Left forelimb (tissue), 1 donor: ENCODE measurements around the gene XXYLT1.

Experiments
- DNase-seq: peaks from one replicate; pipeline ENCODE4 v3.0.0-alpha.2; 2018; ENCODE audit warnings: low spot score

The XXYLT1 gene

DNA sequence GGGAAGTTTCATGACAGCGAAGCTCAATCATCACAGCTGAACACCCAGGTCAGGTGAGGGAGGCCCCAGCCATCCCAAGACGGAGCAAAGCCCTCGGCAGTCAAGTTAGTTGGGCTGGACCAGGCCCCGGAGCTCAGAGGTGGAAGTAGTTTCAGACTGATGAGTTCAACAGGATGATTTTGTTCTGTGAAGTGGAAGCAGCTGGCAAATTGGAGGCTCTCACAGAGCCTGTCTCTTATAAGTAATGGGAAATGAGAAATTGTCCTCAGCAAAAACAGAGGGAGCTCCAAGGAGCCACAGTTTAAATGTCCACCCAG is 245.1 kb downstream of the XXYLT1 start:
- DNase-seq = peak; percentile 41

DNA sequence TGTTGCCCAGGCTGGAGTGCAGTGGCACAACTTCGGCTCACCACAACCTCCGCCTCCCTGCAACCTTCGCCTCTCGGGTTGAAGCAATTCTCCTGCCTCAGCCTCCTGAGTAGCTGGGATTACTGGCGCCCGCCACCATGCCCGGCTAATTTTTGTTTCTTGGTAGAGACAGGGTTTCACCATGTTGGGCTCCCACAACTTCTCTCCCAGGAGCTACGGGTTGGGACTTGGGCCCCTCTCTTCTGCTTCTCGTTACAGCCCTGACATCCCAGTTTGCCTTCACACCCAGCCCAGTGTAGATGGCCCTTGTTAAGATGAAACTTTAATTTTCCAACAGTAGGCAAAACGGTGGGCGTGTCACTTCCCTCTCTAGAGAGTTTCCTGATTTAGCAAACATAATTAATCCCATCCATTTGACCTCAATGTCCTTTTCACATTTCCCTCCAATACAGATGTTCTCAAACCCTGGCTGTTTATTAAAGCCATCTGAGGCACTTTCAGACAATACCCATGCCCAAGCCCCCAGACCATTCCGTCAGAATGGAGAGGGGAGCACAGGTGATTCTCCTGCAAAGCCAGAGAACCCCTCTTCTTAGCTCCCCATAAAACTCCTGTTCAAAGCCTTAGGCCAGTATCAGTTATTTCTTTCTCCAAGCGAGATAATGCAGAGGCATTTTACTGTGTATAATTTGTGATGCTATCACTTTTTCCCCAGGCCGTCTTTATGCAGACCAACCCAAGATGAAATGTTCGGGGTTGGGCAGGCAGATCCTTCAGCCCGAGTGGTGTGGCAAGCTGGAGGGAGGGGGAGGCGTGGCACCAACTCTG is 245.7 kb downstream of the XXYLT1 start:
- DNase-seq = no peak

DNA sequence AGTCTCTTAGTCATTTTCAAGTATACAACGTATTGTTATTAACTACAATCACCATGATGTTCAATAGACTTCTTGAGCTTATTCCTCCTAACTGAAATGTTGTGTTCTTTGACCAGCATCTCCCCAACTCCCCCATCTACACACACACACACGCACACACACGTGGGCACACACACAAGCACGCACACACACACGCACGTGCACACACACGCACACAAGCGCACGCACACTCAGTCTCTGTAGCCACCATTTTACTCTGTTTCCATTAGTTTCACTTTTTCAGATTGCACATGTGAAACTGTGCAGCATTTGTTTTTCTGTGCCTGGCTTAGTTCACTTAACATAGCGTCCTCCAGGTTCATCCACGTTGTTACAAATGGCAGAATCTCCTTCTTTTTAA is 247.0 kb downstream of the XXYLT1 start:
- no peak for DNase-seq

DNA sequence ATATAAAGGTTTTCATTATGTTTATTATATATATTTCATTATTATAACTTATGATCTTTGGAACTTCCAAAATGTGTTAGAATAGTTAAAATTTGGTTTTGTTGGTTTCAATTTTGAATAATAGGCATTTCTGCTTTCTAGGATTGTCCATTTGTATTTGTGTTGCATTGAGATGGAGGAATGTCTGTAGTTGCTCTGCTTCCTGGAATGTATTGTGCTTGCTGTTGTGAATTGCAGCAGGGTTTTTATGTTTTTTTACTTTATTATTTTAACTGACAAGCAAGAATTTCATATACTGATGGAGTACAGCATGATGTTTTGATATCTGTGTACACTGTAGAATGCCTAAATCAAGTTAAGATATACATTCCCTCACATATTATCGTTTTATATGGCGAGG is 247.4 kb downstream of the XXYLT1 start:
- DNase-seq = no peak

DNA sequence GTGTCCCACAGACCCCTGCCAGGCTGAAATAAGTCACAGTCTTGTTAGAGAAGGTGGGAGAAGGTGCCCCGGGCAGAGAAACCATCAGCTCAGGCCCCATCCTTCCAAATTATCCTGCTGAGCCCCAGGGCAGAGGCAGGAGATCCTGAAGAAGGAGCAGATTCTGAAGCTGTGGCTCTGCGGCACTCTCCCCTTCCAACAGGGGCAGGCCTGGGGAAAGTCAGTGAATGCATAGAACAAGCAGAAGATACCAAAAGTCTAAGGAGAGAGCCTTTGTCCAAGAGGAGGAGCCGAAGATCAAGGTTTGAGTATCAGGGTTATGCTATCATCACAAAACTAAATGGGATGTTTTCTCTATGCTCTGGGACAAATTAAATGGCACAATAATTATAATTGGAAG is 249.3 kb downstream of the XXYLT1 start:
- DNase-seq = no peak

DNA sequence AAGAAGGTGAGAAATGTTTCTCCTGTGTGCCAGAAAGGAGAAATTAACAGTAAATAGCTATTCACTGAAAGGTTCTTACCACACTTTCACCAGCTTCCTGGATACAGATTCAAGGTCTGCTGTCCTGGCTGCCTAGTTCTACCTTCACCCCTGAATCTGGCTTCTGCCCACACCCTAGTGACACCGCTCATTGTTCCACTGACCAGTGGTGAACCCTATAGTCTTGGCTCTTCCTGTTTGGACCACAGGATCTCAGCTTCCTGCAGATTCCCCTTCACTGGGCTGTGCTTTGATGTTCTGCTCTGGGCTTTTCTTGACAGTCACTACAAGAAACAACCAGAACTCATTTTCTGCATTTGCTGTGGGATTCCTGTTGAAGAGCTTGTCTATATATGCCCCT is 250.0 kb downstream of the XXYLT1 start:
- no peak for DNase-seq

DNA sequence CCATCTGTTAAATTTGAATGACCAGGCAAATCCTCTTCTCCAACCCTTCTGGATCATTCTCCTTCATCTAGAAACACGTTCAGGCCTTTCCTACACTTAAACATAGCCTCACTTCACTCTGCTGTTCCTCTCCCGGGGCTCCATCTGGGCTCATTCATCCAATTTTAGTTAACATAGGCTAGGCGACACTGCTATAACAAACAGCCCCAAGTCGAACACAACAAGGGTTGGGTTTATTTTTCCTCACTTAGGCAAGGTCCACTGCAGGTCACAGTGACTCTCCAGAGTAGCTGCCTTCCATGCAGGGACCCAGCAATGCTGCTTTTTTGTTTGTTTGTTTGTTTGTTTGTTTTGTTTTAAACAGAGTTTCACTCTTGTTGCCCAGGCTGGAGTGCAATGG is 250.8 kb downstream of the XXYLT1 start:
- no peak for DNase-seq

DNA sequence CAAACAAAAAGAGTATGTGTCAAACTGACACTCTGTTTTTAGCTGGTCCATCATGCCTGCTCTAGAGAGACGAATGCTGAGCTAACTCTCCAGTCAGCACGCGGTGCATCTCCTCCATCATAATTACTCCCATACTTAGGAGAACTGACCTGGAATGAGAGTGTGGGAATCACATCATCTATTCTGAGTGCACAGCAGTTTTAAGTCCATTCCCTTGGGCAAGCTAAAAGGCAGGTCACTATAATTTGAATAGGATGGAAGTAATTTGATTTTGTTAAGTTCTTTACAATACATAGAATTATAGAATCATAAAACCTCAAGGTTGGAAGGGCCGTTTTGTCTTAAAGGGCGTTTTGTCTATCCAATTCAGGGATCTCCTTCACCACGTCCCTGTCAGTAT is 251.6 kb downstream of the XXYLT1 start:
- no peak for DNase-seq
